WTC11 (cell line): ENCODE data around the gene MEF2B. TPM values are rescaled to one million over a fixed set of nuclear protein-coding genes. Genes with fewer than 3 reads are reported as not detected.

Source experiments
- ATAC-seq: fragments of 200-7000 bp; cut with Tn5 transposase; 2 replicates; pipeline ENCODE4 v1.10.0; 2021; ENCODE audit warnings: mild to moderate bottlenecking, moderate library complexity
- CTCF ChIA-PET: fragments of 300-600 bp; sonication (Branson Sonifier 250); formaldehyde crosslinking; loops from one replicate; lab custom pipeline; 2021; ENCODE audit warnings: antibody characterized with exemption; lab: Charles Lee
- POLR2A ChIA-PET: fragments of 350-600 bp; sonication (Branson Sonifier 250); formaldehyde crosslinking; loops from one replicate; lab custom pipeline; 2021; ENCODE audit warnings: antibody characterized with exemption; lab: Charles Lee
- DNase-seq: peaks from one replicate; pipeline ENCODE4 v3.0.0; 2021; ENCODE audit warnings: low spot score
- H3K27ac Mint-ChIP-seq: 2 replicates; pipeline ENCODE4 v1.8.0; 2021; ENCODE audit warnings: mixed read lengths
- H3K27me3 Mint-ChIP-seq: 2 replicates; pipeline ENCODE4 v1.8.0; 2021; ENCODE audit warnings: low read depth, mild to moderate bottlenecking, moderate library complexity, mixed read lengths
- H3K36me3 Mint-ChIP-seq: 2 replicates; pipeline ENCODE4 v1.8.0; 2021; ENCODE audit warnings: mixed read lengths
- H3K4me1 Mint-ChIP-seq: 2 replicates; pipeline ENCODE4 v1.8.0; 2022; ENCODE audit warnings: mixed read lengths
- H3K4me3 Mint-ChIP-seq: 2 replicates; pipeline ENCODE4 v1.8.0; 2021; ENCODE audit warnings: mild to moderate bottlenecking, moderate library complexity, mixed read lengths
- H3K9me3 Mint-ChIP-seq: 2 replicates; pipeline ENCODE4 v1.8.0; 2021; ENCODE audit warnings: mixed read lengths
- AFF4 ChIP-seq: sonication (generic); formaldehyde crosslinking; IDR thresholded peaks from 2 replicates; pipeline ENCODE4 v1.8.1; 2023; ENCODE audit warnings: mild to moderate bottlenecking, missing genetic modification reagents, borderline replicate concordance
- ATF6 ChIP-seq: sonication (generic); formaldehyde crosslinking; IDR thresholded peaks from 2 replicates; pipeline ENCODE4 v1.8.1; 2023; ENCODE audit warnings: mild to moderate bottlenecking, missing genetic modification reagents
- CBFB ChIP-seq: sonication (generic); formaldehyde crosslinking; IDR thresholded peaks from 2 replicates; pipeline ENCODE4 v1.8.1; 2022; ENCODE audit warnings: mild to moderate bottlenecking, low read depth, missing genetic modification reagents
- E2F1 ChIP-seq: sonication (generic); formaldehyde crosslinking; IDR thresholded peaks from 2 replicates; pipeline ENCODE4 v1.8.0; 2022; ENCODE audit warnings: mild to moderate bottlenecking, missing genetic modification reagents
- E2F4 ChIP-seq: sonication (generic); formaldehyde crosslinking; IDR thresholded peaks from 2 replicates; pipeline ENCODE4 v1.8.1; 2022; ENCODE audit warnings: low read depth, mild to moderate bottlenecking, moderate library complexity, missing genetic modification reagents, borderline replicate concordance
- ELF4 ChIP-seq: sonication (generic); formaldehyde crosslinking; IDR thresholded peaks from 2 replicates; pipeline ENCODE4 v1.8.1; 2022; ENCODE audit warnings: low read depth, mild to moderate bottlenecking, moderate library complexity, missing genetic modification reagents
- EMX1 ChIP-seq: fragments of 250-450 bp; sonication (Bioruptor Pico); IDR thresholded peaks from 2 replicates; pipeline ENCODE4 v1.8.0; 2021; ENCODE audit warnings: mild to moderate bottlenecking
- FOXJ3 ChIP-seq: sonication (generic); formaldehyde crosslinking; IDR thresholded peaks from 2 replicates; pipeline ENCODE4 v1.9.0; 2021; ENCODE audit warnings: missing genetic modification reagents, mild to moderate bottlenecking, borderline replicate concordance
- FOXK1 ChIP-seq: sonication (generic); formaldehyde crosslinking; IDR thresholded peaks from 2 replicates; pipeline ENCODE4 v1.8.0; 2022; ENCODE audit warnings: mild to moderate bottlenecking, moderate library complexity, missing genetic modification reagents
- FOXP4 ChIP-seq: sonication (generic); formaldehyde crosslinking; IDR thresholded peaks from 2 replicates; pipeline ENCODE4 v1.8.0; 2022; ENCODE audit warnings: mild to moderate bottlenecking, missing genetic modification reagents
- HMGA2 ChIP-seq: fragments of 250-450 bp; sonication (Bioruptor Pico); IDR thresholded peaks from 2 replicates; pipeline ENCODE4 v1.4.0; 2021; ENCODE audit warnings: mild to moderate bottlenecking, moderate library complexity
- IRF2 ChIP-seq: sonication (generic); formaldehyde crosslinking; IDR thresholded peaks from 2 replicates; pipeline ENCODE4 v1.8.0; 2022; ENCODE audit warnings: low read depth, missing genetic modification reagents, borderline replicate concordance
- JAZF1 ChIP-seq: fragments of 250-450 bp; sonication (Bioruptor Pico); IDR thresholded peaks from 2 replicates; pipeline ENCODE4 v1.9.0; 2021; ENCODE audit warnings: moderate library complexity, mild to moderate bottlenecking, inconsistent platforms
- JUN ChIP-seq: sonication (generic); formaldehyde crosslinking; IDR thresholded peaks from 2 replicates; pipeline ENCODE4 v1.8.0; 2023; ENCODE audit warnings: mild to moderate bottlenecking, missing genetic modification reagents
- MAX ChIP-seq: sonication (generic); formaldehyde crosslinking; IDR thresholded peaks from 2 replicates; pipeline ENCODE4 v1.8.0; 2022; ENCODE audit warnings: mild to moderate bottlenecking, missing genetic modification reagents
- NR3C1 ChIP-seq: sonication (generic); formaldehyde crosslinking; conservative IDR thresholded peaks from 2 replicates; pipeline ENCODE4 v1.8.1; 2023; ENCODE audit warnings: low read depth, mild to moderate bottlenecking, missing genetic modification reagents
- SOX15 ChIP-seq: fragments of 250-450 bp; sonication (Bioruptor Pico); IDR thresholded peaks from 2 replicates; pipeline ENCODE4 v1.9.0; 2021; ENCODE audit warnings: mild to moderate bottlenecking
- SP1 ChIP-seq: sonication (generic); formaldehyde crosslinking; conservative IDR thresholded peaks from 2 replicates; pipeline ENCODE4 v1.8.1; 2022; ENCODE audit warnings: missing genetic modification reagents
- TCF7 ChIP-seq: sonication (generic); formaldehyde crosslinking; IDR thresholded peaks from 2 replicates; pipeline ENCODE4 v1.8.0; 2022; ENCODE audit warnings: mild to moderate bottlenecking, low read depth, missing genetic modification reagents, moderate library complexity
- ZBTB21 ChIP-seq: sonication (generic); formaldehyde crosslinking; IDR thresholded peaks from 2 replicates; pipeline ENCODE4 v1.8.1; 2023; ENCODE audit warnings: mild to moderate bottlenecking, missing genetic modification reagents, borderline replicate concordance
- ZNF317 ChIP-seq: sonication (generic); formaldehyde crosslinking; IDR thresholded peaks from 2 replicates; pipeline ENCODE4 v1.8.1; 2023; ENCODE audit warnings: low read depth, mild to moderate bottlenecking, moderate library complexity, missing genetic modification reagents, borderline replicate concordance
- ZNF425 ChIP-seq: fragments of 250-450 bp; sonication (Bioruptor Pico); conservative IDR thresholded peaks from 2 replicates; pipeline ENCODE4 v1.9.0; 2021; ENCODE audit warnings: mild to moderate bottlenecking
- ZNF671 ChIP-seq: fragments of 250-450 bp; sonication (Bioruptor Pico); IDR thresholded peaks from 2 replicates; pipeline ENCODE4 v1.8.0; 2021; ENCODE audit warnings: mild to moderate bottlenecking
- total RNA-seq: library from RNA; stranded (reverse); gene quantifications from 3 replicates; pipeline ENCODE4 v1.2.3, GENCODE V29; 2021

Gene MEF2B
- total RNA-seq, 1 experiment from 2014 or later = 1.7 TPM

GRCh38 chr19:19165396-19165795 is 4.7 kb downstream of the MEF2B start (continued):
- TF ChIP-seq FOXP4 = no peak
- no peak for TF ChIP-seq E2F4 (CRISPR knock-in tag)
- no peak for TF ChIP-seq MAX (CRISPR knock-in tag)
- TF ChIP-seq E2F1 (CRISPR knock-in tag) = no peak
- TF ChIP-seq AFF4 = no peak
- no peak for TF ChIP-seq FOXJ3 (CRISPR knock-in tag)
- no peak for TF ChIP-seq ATF6
- TF ChIP-seq ELF4 (CRISPR knock-in tag) = no peak
- no peak for TF ChIP-seq ZNF317
- no peak for TF ChIP-seq FOXK1 (CRISPR knock-in tag)
- TF ChIP-seq HMGA2 (CRISPR knock-in tag) = no peak
- TF ChIP-seq ZNF671 = no peak
- no peak for TF ChIP-seq TCF7 (CRISPR knock-in tag)
- no peak for TF ChIP-seq ZBTB21

GRCh38 chr19:19162495-19162894 is 7.6 kb downstream of the MEF2B start:
- no peaks in the 10 kb centered on the region for H3K36me3 Mint-ChIP-seq
- H3K27me3 Mint-ChIP-seq = peaks cover 27% of the 10 kb centered on the region
- no peak overlapping the region for H3K4me3 Mint-ChIP-seq
- ChIA-PET CTCF (interaction anchor here (1.0 to 1.2 kb wide), 2 partner anchors 17 to 24 kb away, joined by 3 to 5 read pairs; no protein-coding TSS in a partner anchor), POLR2A (interaction anchor here (2.1 kb wide), 1 partner anchor 7 kb away, joined by 12 read pairs; the partner anchor contains the start of gene MEF2B)
- no peak overlapping the region for H3K27ac Mint-ChIP-seq
- no peak for DNase-seq
- ATAC-seq = no peak
- peaks cover 7% of the 10 kb centered on the region for H3K4me1 Mint-ChIP-seq
- no peaks in the 10 kb centered on the region for H3K9me3 Mint-ChIP-seq
- TF ChIP-seq ZNF425 (CRISPR knock-in tag) = no peak
- TF ChIP-seq NR3C1 (CRISPR knock-in tag) = no peak
- TF ChIP-seq ELF4 (CRISPR knock-in tag) = no peak
- no peak for TF ChIP-seq CBFB (CRISPR knock-in tag)
- TF ChIP-seq SOX15 (CRISPR knock-in tag) = no peak
- no peak for TF ChIP-seq JAZF1 (CRISPR knock-in tag)
- no peak for TF ChIP-seq IRF2 (CRISPR knock-in tag)
- no peak for TF ChIP-seq JUN (CRISPR knock-in tag)
- TF ChIP-seq EMX1 (CRISPR knock-in tag) = no peak
- TF ChIP-seq SP1 (CRISPR knock-in tag) = no peak
